ENCODE measurements around the gene ISL2. TPM values are rescaled to one million over a fixed set of nuclear protein-coding genes. Genes with fewer than 3 reads are reported as not detected.
"Not testable (repeated sequence)": the region's sequence is repeated elsewhere in the genome, so short reads cannot be mapped to it uniquely, and the experiment has no call there.

The ISL2 gene
- total RNA-seq (not detected in 2 replicates), polyA plus RNA-seq (not detected in 2 replicates)

DNA sequence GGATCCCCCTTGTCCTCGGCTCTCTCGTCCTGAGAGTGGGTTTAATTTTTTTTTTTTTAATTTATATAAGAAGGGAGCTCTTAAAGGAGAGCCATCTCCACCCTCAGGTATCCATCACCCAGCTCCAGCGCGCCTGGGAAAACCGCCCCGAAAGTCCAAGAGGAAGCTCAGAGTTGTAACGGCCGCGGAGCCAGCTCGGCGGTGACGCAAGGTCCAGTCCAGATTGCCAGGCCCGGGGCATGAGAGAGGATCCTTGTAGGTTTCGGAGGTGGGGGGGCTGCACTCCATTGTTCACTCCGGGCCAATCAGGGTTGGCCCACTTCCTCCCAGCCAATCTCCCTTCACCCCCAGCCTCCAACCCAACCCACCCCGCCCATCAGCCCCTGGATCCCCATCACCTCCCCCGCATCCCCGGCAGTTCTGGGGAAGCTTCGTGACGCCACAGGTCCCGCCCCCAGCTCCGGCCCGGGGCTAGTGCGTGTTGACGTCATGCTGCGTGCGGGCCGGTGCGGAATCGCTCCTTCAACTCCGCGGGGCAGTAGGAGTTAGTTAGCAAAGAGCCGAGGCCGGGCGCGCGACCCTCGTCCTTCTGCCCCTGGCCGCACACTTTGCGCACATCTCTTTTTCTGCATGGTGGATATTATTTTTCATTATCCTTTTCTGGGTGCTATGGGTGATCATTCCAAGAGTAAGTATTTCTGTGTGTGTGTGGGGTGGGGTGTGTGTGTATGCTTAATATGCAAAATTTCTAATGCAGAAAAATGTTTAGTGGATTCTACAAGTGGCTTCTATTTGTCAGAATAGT, at the start of gene ISL2:
Gene ISL2, plus strand, starts transcription at position 520 of the 805 bp plus-strand sequence. Its CDS starts 111 bp downstream, at position 631.
- no peak within 1 kb of the TSS for H3K27ac ChIP-seq
- DNase-seq (ENCODE audit: low read depth in 1 of 2, low spot score in 1 of 2) = peak; percentile 53 to 91

DNA sequence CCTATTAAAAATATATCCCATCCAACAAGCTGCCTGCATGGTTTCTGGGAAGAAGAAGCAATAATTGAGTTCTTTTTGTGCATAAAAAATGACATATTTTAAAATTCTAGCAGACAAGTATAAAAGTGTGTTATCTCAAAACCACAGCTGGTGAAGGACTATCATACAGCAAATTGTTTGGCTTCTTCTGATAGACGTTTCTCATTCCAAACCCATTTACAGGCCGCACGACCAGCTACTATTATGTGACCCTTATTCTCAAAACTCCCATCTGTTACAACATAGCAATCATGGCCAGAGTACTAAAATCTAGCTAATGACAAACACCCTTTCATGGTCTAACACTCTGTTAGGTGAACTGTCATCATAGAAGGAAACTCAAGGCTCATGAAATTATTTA, 47.0 kb upstream of the ISL2 start:
- peaks cover 14% of the 10 kb centered on the region for H3K36me3 ChIP-seq
- H3K9me3 ChIP-seq (ENCODE audit: low read depth) = no peaks in the 10 kb centered on the region
- H3K27ac ChIP-seq = no peak overlapping the region
- DNase-seq (ENCODE audit: low read depth in 1 of 2, low spot score in 1 of 2) = peak in 1 of 2 donors; percentile 23
- H3K4me1 ChIP-seq (ENCODE audit: low read depth) = no peaks in the 10 kb centered on the region
- no peaks in the 10 kb centered on the region for H3K27me3 ChIP-seq
- no peak overlapping the region for H3K4me3 ChIP-seq
- TF ChIP-seq, protein P1, sequence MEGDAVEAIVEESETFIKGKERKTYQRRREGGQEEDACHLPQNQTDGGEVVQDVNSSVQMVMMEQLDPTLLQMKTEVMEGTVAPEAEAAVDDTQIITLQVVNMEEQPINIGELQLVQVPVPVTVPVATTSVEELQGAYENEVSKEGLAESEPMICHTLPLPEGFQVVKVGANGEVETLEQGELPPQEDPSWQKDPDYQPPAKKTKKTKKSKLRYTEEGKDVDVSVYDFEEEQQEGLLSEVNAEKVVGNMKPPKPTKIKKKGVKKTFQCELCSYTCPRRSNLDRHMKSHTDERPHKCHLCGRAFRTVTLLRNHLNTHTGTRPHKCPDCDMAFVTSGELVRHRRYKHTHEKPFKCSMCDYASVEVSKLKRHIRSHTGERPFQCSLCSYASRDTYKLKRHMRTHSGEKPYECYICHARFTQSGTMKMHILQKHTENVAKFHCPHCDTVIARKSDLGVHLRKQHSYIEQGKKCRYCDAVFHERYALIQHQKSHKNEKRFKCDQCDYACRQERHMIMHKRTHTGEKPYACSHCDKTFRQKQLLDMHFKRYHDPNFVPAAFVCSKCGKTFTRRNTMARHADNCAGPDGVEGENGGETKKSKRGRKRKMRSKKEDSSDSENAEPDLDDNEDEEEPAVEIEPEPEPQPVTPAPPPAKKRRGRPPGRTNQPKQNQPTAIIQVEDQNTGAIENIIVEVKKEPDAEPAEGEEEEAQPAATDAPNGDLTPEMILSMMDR (IDR thresholded peaks at IDR 0.05; ENCODE audit: low read depth, low read length) = no peak

More for the DNA sequence above, at the start of gene ISL2:
- Histone ChIP-seq H3K27me3 (peaks cover 92% of the 10 kb centered on the region), H3K4me3 (peak within 1 kb of the TSS; percentile 10), H3K36me3 (no peaks in the 10 kb centered on the region), H3K9me3 (ENCODE audit: low read depth) (no peaks in the 10 kb centered on the region), H3K4me1 (ENCODE audit: low read depth) (peaks cover 20% of the 10 kb centered on the region)
- TF ChIP-seq, protein P1 (IDR thresholded peaks at IDR 0.05; ENCODE audit: low read depth, low read length) = no peak

DNA sequence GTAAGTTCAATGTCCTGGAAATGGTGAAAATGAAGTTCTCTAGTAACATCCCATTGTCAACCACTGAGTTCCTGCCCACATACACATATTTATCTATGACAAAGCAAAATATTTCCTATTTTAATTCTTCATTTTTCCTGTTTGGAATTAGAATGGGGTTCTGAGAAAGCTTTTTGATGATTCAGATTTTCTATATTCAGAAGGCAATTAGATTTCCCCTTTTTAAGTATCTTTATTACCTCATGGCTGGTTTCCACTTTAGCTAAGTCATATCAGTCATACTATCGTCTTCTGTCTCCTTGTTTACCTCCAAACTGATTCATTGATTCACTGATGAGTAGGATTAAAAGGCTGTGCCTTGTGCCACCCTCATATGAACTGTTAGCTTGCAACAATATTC, 43.2 kb upstream of the ISL2 start:
- DNase-seq (ENCODE audit: low read depth in 1 of 2, low spot score in 1 of 2) = no peak
- no peak overlapping the region for H3K27ac ChIP-seq

DNA sequence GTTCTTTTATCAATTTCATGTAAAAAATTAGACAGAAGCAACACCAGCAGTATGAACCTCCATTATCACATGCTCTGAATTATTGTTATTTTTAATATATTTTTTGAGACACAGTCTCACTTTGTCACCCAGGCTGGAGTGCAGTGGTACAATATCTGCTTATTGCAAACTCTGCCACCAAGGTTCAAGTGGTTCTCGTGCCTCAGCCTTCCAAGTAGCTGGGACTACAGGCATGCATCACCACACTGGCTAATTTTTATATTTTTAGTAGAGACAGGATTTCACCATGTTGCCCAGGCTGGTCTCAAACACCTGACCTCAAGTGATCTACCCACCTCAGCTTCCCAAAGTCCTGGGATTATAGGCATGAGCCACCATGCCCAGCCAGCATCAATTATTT, 42.1 kb upstream of the ISL2 start:
- H3K4me1 ChIP-seq (ENCODE audit: low read depth); H3K36me3 ChIP-seq; DNase-seq (ENCODE audit: low read depth in 1 of 2, low spot score in 1 of 2); H3K27ac ChIP-seq; H3K27me3 ChIP-seq; H3K4me3 ChIP-seq; H3K9me3 ChIP-seq (ENCODE audit: low read depth): not testable (repeated sequence)

More for the DNA sequence above, 43.2 kb upstream of the ISL2 start:
- TF ChIP-seq, protein P1 (IDR thresholded peaks at IDR 0.05; ENCODE audit: low read depth, low read length) = no peak
- Histone ChIP-seq H3K27me3 (no peaks in the 10 kb centered on the region), H3K36me3 (no peaks in the 10 kb centered on the region), H3K9me3 (ENCODE audit: low read depth) (no peaks in the 10 kb centered on the region), H3K4me3 (no peak overlapping the region), H3K4me1 (ENCODE audit: low read depth) (no peaks in the 10 kb centered on the region)

DNA sequence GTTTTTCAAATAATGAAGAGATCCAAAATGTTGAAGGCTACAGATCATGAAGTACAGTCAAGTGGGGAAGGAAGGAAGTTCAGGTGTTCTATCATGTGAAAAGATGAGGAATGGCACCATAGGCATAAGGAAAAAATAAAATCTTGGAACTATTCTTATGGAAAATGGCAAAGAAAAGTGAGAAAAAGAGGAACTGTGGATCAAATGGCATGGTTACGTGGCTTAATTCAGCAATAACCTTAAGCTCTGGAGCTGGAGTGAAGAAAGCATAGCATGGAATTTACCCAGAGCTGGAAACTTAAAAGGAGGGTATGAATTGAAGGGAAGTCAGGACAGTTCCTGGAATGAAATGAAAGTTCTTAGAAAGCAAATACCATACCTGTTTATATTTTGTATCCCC, 39.7 kb upstream of the ISL2 start:
- no peak for DNase-seq (ENCODE audit: low read depth in 1 of 2, low spot score in 1 of 2)
- H3K27ac ChIP-seq = no peak overlapping the region
- no peaks in the 10 kb centered on the region for H3K27me3 ChIP-seq
- TF ChIP-seq, protein P1 (IDR thresholded peaks at IDR 0.05; ENCODE audit: low read depth, low read length) = no peak
- no peaks in the 10 kb centered on the region for H3K9me3 ChIP-seq (ENCODE audit: low read depth)
- no peaks in the 10 kb centered on the region for H3K4me1 ChIP-seq (ENCODE audit: low read depth)
- H3K4me3 ChIP-seq = no peak overlapping the region
- H3K36me3 ChIP-seq = no peaks in the 10 kb centered on the region

DNA sequence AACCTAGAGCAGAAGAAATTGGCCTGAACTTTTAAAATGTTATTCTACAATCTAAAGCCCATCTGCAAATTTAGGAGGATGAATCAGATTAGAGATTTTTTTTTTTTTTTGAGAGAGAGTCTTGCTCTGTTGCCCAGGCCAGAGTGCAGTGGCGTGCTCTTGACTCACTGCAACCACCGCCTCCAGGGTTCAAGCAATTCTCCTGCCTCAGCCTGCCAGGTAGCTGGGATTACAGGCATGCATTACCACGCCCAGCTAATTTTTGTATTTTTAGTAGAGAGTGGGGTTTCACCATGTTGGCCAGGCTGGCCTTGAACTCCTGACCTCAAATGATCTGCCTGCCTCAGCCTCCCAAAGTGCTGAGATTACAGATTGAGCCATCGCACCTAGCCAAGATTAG, 38.6 kb upstream of the ISL2 start:
- not testable (repeated sequence) for H3K27me3 ChIP-seq; H3K4me1 ChIP-seq (ENCODE audit: low read depth); H3K4me3 ChIP-seq; H3K36me3 ChIP-seq; H3K27ac ChIP-seq; DNase-seq (ENCODE audit: low read depth in 1 of 2, low spot score in 1 of 2); H3K9me3 ChIP-seq (ENCODE audit: low read depth)
